Peyer's patch (tissue), 4 donors: Measurements from ENCODE around the gene KLHDC7B. TPM values are rescaled to one million over a fixed set of nuclear protein-coding genes. Genes with fewer than 3 reads are reported as not detected.

Experiments used
- DNase-seq, 3 donors: peaks; one replicate each; pipeline ENCODE4 v3.0.0-alpha.2; 2017 to 2019
- H3K27ac ChIP-seq, 4 donors: fragments of 200-600 bp; sonication (generic); one replicate each; pipeline ENCODE4 v1.5.1; 2016 to 2019
- H3K27me3 ChIP-seq, 2 donors: fragments of 200-600 bp; sonication (generic); one replicate each; pipeline ENCODE4 v1.5.1; 2019
- H3K36me3 ChIP-seq, 3 donors: fragments of 200-600 bp; sonication (generic); one replicate each; pipeline ENCODE4 v1.5.1; 2016 to 2019
- H3K4me1 ChIP-seq, 4 donors: fragments of 200-600 bp; sonication (generic); one replicate each; pipeline ENCODE4 v1.5.1; 2016 to 2019
- H3K4me3 ChIP-seq, 4 donors: fragments of 200-600 bp; sonication (generic); 1 replicate in 3 of 4; 2 replicates in 1 of 4; pipeline ENCODE4 v1.5.1; 2016 to 2019; ENCODE audit warnings: mild to moderate bottlenecking in 1 of 4
- H3K9me3 ChIP-seq, 4 donors: fragments of 200-600 bp; sonication (generic); one replicate each; pipeline ENCODE4 v1.5.1; 2016 to 2019; ENCODE audit warnings: mild to moderate bottlenecking in 1 of 4
- POLR2A ChIP-seq, 2 donors: fragments of 450-650 bp; IDR thresholded peaks; one replicate each; pipeline ENCODE4 v1.5.1; 2017; ENCODE audit warnings: antibody characterized with exemption in 2 of 2, mild to moderate bottlenecking in 2 of 2, moderate library complexity in 2 of 2
- total RNA-seq, 4 donors: library from RNA; depleted of rRNA; stranded (reverse); fragments of >200 nt; gene quantifications; one replicate each; pipeline ENCODE4 v1.1.0, GENCODE V29; 2016
- TF ChIP-seq, protein P1 (sequence below), 6 experiments: fragments of 450-650 bp in 4 of 6; fragments of 200-600 bp in 2 of 6; sonication (generic) in 1 of 6; IDR thresholded peaks; one replicate each; pipeline ENCODE4 v1.5.1; 2017 to 2019; ENCODE audit warnings: antibody characterized with exemption in 6 of 6, mild to moderate bottlenecking in 3 of 6, moderate library complexity in 1 of 6

Gene KLHDC7B
- total RNA-seq, 4 donors from 2014 or later = 1.1 TPM; not detected in 3

DNA sequence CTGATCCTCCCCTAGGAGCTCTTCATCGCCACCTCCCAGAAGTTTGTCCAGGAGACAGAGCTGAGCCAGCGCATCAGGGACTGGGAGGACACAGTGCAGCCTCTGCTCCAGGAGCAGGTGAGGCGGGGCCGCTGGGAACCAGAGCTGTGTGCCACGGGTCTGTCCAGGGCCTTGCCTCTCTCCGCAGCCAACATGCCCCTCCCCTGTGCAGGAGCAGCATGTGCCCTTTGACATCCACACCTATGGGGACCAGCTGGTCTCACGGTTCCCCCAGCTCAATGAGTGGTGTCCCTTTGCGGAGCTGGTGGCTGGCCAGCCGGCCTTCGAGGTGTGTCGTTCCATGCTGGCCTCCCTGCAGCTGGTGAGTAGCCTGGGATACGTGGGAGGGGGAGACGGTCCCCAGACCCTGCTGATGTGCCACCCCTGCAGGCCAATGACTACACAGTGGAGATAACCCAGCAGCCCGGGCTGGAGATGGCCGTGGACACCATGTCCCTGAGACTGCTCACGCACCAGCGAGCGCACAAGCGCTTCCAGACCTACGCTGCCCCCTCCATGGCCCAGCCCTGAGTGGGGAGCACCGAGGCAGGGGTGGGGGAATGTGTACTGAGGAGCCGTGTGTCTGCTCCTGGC lies 22.8 kb upstream of the KLHDC7B start:
- Histone ChIP-seq H3K27ac (no peak overlapping the region), H3K4me1 (peaks cover 6 to 41% (median 19%) of the 10 kb centered on the region in 4 donors), H3K36me3 (peaks cover 0 to 60% (median 0%) of the 10 kb centered on the region in 3 donors), H3K9me3 (no peaks in the 10 kb centered on the region), H3K27me3 (no peaks in the 10 kb centered on the region), H3K4me3 (peak overlapping the region in 1 of 4 donors; percentile 82)
- no peak for TF ChIP-seq POLR2A (IDR thresholded peaks at IDR 0.05)
- TF ChIP-seq, protein P1, sequence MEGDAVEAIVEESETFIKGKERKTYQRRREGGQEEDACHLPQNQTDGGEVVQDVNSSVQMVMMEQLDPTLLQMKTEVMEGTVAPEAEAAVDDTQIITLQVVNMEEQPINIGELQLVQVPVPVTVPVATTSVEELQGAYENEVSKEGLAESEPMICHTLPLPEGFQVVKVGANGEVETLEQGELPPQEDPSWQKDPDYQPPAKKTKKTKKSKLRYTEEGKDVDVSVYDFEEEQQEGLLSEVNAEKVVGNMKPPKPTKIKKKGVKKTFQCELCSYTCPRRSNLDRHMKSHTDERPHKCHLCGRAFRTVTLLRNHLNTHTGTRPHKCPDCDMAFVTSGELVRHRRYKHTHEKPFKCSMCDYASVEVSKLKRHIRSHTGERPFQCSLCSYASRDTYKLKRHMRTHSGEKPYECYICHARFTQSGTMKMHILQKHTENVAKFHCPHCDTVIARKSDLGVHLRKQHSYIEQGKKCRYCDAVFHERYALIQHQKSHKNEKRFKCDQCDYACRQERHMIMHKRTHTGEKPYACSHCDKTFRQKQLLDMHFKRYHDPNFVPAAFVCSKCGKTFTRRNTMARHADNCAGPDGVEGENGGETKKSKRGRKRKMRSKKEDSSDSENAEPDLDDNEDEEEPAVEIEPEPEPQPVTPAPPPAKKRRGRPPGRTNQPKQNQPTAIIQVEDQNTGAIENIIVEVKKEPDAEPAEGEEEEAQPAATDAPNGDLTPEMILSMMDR (IDR thresholded peaks at IDR 0.05) = no peak
- DNase-seq = no peak

DNA sequence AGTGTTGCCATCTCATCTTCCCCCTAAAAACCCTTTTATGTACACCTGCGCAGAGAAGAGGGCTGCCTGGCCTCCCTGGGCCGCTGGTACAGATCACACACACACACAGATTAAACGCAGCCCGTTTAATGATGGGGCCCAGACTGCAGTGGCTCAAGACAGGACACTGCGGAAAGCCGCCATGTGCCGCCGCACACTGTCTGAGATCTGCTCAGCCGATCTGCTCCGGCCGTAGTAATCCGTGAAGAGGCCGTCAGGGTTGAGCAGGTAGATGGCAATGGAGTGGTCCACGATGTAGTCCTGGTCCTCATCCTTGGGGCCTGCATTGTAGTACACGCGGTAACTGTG lies 22.3 kb upstream of the KLHDC7B start:
- peaks cover 0 to 55% (median 0%) of the 10 kb centered on the region in 3 donors for H3K36me3 ChIP-seq
- DNase-seq = no peak
- peak overlapping the region in 1 of 4 donors; percentile 98 for H3K27ac ChIP-seq
- no peaks in the 10 kb centered on the region for H3K27me3 ChIP-seq
- peak overlapping the region in 1 of 4 donors; percentile 82 for H3K4me3 ChIP-seq
- H3K4me1 ChIP-seq = peaks cover 6 to 47% (median 19%) of the 10 kb centered on the region in 4 donors
- H3K9me3 ChIP-seq = no peaks in the 10 kb centered on the region
- no peak for TF ChIP-seq POLR2A (IDR thresholded peaks at IDR 0.05)
- TF ChIP-seq, protein P1 (IDR thresholded peaks at IDR 0.05) = no peak

DNA sequence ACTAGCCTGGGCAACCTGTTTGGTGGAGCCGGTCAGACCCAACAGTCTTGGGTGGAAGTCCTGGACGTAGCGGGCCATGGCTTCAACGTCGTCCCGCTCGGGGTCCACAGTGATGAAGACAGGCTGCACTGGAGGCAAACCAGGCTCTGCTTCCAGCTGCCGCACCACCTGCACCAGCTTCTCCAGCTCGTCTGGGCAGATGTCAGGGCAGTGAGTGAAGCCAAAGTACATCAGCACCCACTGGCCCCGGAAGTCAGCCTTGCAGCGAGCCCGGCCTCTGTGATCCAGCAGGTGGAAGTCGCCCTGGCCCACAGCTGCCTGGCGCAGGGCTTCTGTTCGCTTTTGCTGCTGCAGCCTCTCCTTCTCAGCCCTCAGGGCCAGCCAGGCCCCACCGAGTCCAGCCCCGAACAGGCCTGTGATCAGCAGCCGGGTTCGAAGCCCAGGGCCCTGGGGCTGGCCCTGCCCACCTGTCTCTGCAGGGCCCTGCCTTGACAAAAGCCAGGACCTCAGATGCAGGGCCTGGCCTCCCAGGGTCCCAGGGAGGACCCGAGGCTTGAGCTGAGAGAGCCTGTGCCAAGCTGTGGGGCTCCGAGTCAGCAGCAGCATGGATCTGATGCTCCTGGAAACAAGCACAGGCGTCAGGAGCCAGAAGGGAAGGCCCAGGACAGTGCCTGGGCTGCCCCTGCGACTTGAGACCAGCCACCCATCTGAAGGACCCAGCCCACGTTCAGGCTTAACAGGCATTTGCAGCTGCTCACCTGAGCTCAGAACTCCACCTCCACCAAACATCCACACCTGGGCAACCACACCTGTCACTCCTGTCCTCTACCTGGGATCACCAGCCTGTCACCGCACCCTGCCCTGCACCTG lies 21.7 kb upstream of the KLHDC7B start:
- DNase-seq = peak in 1 of 3 donors; percentile 71
- TF ChIP-seq, protein P1 (IDR thresholded peaks at IDR 0.05) = no peak
- TF ChIP-seq POLR2A (IDR thresholded peaks at IDR 0.05) = peak in 1 of 2 donors; percentile 8
- Histone ChIP-seq H3K4me1 (peaks cover 6 to 53% (median 19%) of the 10 kb centered on the region in 4 donors), H3K27me3 (no peaks in the 10 kb centered on the region), H3K27ac (peak overlapping the region in 3 of 4 donors; percentile 93 to 98 (median 96)), H3K9me3 (no peaks in the 10 kb centered on the region), H3K36me3 (peaks cover 0 to 49% (median 0%) of the 10 kb centered on the region in 3 donors), H3K4me3 (peak overlapping the region; percentile 74 to 82 (median 78))

DNA sequence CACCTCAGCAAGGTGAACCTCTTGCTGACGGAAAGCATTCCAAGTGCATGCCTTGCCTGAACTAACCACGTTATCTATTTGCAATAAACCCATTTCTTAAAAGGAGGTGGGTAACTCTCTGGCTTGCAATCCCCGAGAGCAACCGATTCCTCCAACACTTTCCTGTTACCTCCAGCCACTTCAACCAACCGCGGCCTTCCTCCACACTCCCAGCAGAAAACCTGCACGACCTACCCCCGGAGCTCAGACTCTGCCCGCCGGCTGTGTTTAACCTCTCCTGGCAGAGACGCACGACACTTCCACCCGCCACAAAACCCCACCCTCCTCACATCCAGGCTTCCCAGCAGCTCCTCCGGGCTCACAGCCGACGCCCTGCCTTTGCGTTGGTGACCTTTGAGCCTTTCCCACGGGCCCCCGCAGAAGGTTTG lies 21.0 kb upstream of the KLHDC7B start:
- H3K4me3 ChIP-seq = peak overlapping the region; percentile 74 to 82 (median 78)
- no peak for DNase-seq
- H3K36me3 ChIP-seq = peaks cover 0 to 42% (median 0%) of the 10 kb centered on the region in 3 donors
- H3K27ac ChIP-seq = peak overlapping the region; percentile 93 to 100 (median 97)
- no peaks in the 10 kb centered on the region for H3K27me3 ChIP-seq
- TF ChIP-seq POLR2A (IDR thresholded peaks at IDR 0.05) = no peak
- TF ChIP-seq, protein P1 (IDR thresholded peaks at IDR 0.05) = no peak
- H3K4me1 ChIP-seq = peaks cover 6 to 59% (median 22%) of the 10 kb centered on the region in 4 donors
- no peaks in the 10 kb centered on the region for H3K9me3 ChIP-seq

DNA sequence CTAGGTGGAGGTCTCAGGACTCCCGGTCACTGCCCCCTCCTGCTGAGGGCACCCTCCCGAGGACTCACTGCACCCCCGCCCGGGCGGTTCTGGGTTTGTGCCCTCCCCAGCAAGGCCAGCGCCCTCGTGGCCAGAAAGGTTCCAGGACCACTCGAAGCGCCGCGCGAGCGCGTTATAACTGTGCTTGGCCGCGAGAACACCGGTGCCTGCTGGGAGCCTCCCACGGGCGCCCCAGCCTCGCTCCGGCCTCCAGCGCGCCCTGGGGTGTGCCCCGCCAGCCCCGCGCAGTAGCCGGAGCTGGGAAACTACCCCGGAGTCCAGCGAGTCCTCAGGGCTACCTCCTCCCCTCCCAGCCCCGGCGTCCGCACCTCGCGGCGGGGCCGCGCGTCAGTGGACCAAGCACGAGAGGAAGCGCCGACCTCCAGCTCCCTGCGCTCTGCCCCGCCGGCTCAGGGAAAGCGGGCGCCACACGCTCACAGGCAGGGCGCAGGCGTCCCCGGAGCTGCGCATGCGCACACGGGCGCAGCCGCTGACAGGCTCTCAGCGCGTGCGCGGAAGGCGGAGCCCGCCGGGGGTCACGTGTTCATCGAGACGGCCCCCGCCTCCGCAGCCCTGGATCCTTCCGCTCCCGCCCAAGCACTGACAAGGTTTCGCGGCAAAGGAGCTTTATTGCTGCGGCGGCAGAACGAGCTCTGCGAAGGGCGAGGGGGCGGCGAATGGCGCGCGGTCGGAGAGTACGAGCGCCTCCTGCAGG lies 20.4 kb upstream of the KLHDC7B start, which contains the start of gene SCO2:
Gene SCO2 (minus strand): TSS at position 495 of the 754 bp plus-strand sequence. CDS start 1,187 bp downstream, outside the sequence.
- H3K4me3 ChIP-seq = peak within 1 kb of the TSS; percentile 74 to 82 (median 78)
- peaks cover 0 to 37% (median 0%) of the 10 kb centered on the region in 3 donors for H3K36me3 ChIP-seq
- DNase-seq = peak; percentile 96 to 99 (median 98)
- H3K4me1 ChIP-seq = peaks cover 6 to 59% (median 22%) of the 10 kb centered on the region in 4 donors
- H3K27me3 ChIP-seq = no peaks in the 10 kb centered on the region
- TF ChIP-seq, protein P1 (IDR thresholded peaks at IDR 0.05) = peak in 5 of 6 experiments; percentile 17 to 66 (median 56)
- TF ChIP-seq POLR2A (IDR thresholded peaks at IDR 0.05) = peak; percentile 89 to 91
- peak within 1 kb of the TSS; percentile 93 to 100 (median 97) for H3K27ac ChIP-seq
- H3K9me3 ChIP-seq = no peaks in the 10 kb centered on the region
